BJ (cell line): ENCODE results near the gene STRN. TPM values are rescaled to one million over a fixed set of nuclear protein-coding genes. Genes with fewer than 3 reads are reported as not detected.

Experiments
- CTCF ChIA-PET: fragments of 350-600 bp; formaldehyde crosslinking; extraction: SDS; loops from one replicate; lab custom pipeline; 2021; ENCODE audit warnings: antibody characterized with exemption, inconsistent platforms; lab: Yijun Ruan, JAX
- POLR2A ChIA-PET: fragments of 300-600 bp; sonication (Branson Sonifier 250); formaldehyde crosslinking; extraction: SDS; loops from one replicate; lab custom pipeline; 2021; ENCODE audit warnings: antibody characterized with exemption; lab: Charles Lee
- DNase-seq: peaks from one replicate; pipeline ENCODE4 v3.0.0-alpha.2; 2011; ENCODE audit warnings: low read depth
- H3K27me3 ChIP-seq: 2 replicates; pipeline ENCODE4 v1.6.0; 2011; ENCODE audit warnings: low read length; ENCODE audit not compliant: control insufficient read depth, insufficient read depth
- H3K36me3 ChIP-seq: 2 replicates; pipeline ENCODE4 v1.5.1; 2011; ENCODE audit warnings: low read length; ENCODE audit not compliant: control insufficient read depth, insufficient read depth
- H3K4me3 ChIP-seq: 2 replicates; pipeline ENCODE4 v1.5.1; 2011; ENCODE audit warnings: low read depth, mild to moderate bottlenecking, control low read depth, low read length
- CTCF ChIP-seq: IDR thresholded peaks from 2 replicates; pipeline ENCODE4 v1.5.1; 2011; ENCODE audit warnings: low read depth, mild to moderate bottlenecking, control low read depth, inconsistent platforms, low read length, moderate library complexity; ENCODE audit not compliant: insufficient read depth
- polyA plus RNA-seq: library from polyadenylated mRNA; depleted of rRNA; stranded (reverse); fragments of >200 nt; gene quantifications from 2 replicates; pipeline ENCODE4 v1.2.3, GENCODE V29; 2011

Gene STRN
- polyA plus RNA-seq, 1 experiment = 8.5 TPM

DNA sequence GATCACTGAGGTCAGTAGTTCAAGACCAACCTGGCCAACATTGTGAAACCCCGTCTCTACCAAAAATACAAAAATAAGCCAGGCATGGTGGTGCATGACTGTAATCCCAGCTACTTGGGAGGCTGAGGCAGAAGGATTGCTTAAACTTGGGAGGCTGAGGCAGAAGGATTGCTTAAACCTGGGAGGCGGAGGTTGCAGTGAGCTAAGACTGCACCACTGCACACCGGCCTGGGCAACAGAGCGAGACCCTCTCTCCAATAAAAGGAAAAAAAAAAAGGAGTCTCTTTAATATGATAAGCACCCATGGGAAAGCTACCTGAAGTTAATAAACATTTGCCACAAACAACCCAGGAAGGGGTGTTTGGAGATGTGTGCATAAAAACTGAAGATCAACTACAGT is 2.6 kb downstream of the STRN start:
- Histone ChIP-seq H3K27me3 (no peaks in the 10 kb centered on the region), H3K36me3 (no peaks in the 10 kb centered on the region), H3K4me3 (no peak overlapping the region)
- no peak for DNase-seq
- TF ChIP-seq CTCF = no peak
- POLR2A ChIA-PET = no interaction called here
- CTCF ChIA-PET = interaction anchor here (0.8 to 1.3 kb wide), 2 partner anchors 13 to 179 kb away, joined by 3 read pairs; no protein-coding TSS in a partner anchor

- CTCF ChIA-PET = interaction anchor here (0.8 kb wide), 1 partner anchor 178 kb away, joined by 3 read pairs; no protein-coding TSS in a partner anchor
- POLR2A ChIA-PET = no interaction called here
- H3K36me3 ChIP-seq = no peaks in the 10 kb centered on the region
- H3K27me3 ChIP-seq = no peaks in the 10 kb centered on the region
- H3K4me3 ChIP-seq = no peak overlapping the region
- no peak for TF ChIP-seq CTCF
- DNase-seq = no peak
These were observed 3.2 kb downstream of the STRN start for GRCh38 chr2:36963106-36963505.

DNA sequence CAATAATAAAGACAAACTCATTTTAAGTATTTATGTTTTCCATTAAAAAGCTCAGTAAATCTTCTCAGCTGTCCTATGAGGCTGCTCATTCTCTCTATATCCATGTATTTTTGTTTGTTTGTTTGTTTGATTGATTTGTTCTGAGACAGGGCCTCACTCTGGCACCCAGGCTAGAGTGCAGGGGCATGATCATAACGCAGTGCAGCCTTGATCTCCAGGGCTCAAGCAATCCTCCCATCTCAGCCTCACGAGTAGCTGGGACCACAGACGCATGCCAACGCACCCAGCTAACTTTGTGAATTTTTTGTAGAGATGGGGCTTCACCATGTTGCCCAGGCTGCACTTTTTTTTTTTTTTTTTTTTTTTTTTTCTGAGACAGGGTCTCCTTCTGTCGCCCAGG is 5.6 kb downstream of the STRN start:
- Histone ChIP-seq H3K27me3 (no peaks in the 10 kb centered on the region), H3K36me3 (no peaks in the 10 kb centered on the region), H3K4me3 (no peak overlapping the region)
- ChIA-PET CTCF (no interaction called here), POLR2A (no interaction called here)
- no peak for DNase-seq
- no peak for TF ChIP-seq CTCF

GRCh38 chr2:36960005-36960675 is 6.2 kb downstream of the STRN start:
- no peak for DNase-seq
- CTCF ChIA-PET = no interaction called here
- Histone ChIP-seq H3K4me3 (no peak overlapping the region), H3K36me3 (no peaks in the 10 kb centered on the region), H3K27me3 (no peaks in the 10 kb centered on the region)
- POLR2A ChIA-PET = no interaction called here
- TF ChIP-seq CTCF = no peak

GRCh38 chr2:36954977-36955607 is 11.2 kb downstream of the STRN start:
- no peak for TF ChIP-seq CTCF
- Histone ChIP-seq H3K36me3 (no peaks in the 10 kb centered on the region), H3K27me3 (no peaks in the 10 kb centered on the region), H3K4me3 (no peak overlapping the region)
- ChIA-PET POLR2A (no interaction called here), CTCF (no interaction called here)
- DNase-seq = no peak
